Measurements from ENCODE around the gene PTGFRN.

DNA sequence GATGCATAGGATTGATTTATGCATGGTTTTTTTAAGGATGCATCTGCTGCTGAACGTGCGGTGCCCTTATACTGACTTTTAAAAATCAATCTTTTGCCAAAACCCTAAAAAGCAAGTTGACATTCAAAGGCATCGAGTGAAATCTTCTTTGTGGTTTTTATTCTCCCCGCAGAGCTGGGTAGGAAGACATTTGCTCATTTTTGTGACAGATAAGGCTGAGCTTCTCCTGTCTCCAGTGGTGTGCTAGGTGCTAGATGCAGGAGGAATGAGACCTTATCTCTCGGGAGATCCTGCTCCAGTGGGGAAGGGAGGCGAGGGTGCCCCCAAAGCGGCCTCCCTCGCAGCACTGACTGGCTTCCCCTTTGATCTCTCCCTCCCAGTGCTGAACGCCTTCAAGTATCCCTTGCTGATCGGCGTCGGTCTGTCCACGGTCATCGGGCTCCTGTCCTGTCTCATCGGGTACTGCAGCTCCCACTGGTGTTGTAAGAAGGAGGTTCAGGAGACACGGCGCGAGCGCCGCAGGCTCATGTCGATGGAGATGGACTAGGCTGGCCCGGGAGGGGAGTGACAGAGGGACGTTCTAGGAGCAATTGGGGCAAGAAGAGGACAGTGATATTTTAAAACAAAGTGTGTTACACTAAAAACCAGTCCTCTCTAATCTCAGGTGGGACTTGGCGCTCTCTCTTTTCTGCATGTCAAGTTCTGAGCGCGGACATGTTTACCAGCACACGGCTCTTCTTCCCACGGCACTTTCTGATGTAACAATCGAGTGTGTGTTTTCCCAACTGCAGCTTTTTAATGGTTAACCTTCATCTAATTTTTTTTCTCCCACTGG lies 76.9 kb downstream of the PTGFRN start:
- TF ChIP-seq, protein P1, sequence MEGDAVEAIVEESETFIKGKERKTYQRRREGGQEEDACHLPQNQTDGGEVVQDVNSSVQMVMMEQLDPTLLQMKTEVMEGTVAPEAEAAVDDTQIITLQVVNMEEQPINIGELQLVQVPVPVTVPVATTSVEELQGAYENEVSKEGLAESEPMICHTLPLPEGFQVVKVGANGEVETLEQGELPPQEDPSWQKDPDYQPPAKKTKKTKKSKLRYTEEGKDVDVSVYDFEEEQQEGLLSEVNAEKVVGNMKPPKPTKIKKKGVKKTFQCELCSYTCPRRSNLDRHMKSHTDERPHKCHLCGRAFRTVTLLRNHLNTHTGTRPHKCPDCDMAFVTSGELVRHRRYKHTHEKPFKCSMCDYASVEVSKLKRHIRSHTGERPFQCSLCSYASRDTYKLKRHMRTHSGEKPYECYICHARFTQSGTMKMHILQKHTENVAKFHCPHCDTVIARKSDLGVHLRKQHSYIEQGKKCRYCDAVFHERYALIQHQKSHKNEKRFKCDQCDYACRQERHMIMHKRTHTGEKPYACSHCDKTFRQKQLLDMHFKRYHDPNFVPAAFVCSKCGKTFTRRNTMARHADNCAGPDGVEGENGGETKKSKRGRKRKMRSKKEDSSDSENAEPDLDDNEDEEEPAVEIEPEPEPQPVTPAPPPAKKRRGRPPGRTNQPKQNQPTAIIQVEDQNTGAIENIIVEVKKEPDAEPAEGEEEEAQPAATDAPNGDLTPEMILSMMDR (optimal IDR thresholded peaks at IDR 0.05 in 1 of 3, IDR thresholded peaks at IDR 0.05 in 1 of 3, conservative IDR thresholded peaks at IDR 0.05 in 1 of 3; ENCODE audit: extremely low read depth in 1 of 3, insufficient read depth in 2 of 3, low read length in 3 of 3), result no peak
- no peak for TF ChIP-seq EZH2 (IDR thresholded peaks at IDR 0.05; ENCODE audit: low read length)

Data from keratinocyte (primary cell).